OCI-LY3 (cell line): ENCODE data around the gene EIF4B.

Experiments used
- EZH2phosphoT487 ChIP-seq: fragments of 200-600 bp; shearing (Covaris generic); IDR thresholded peaks from 2 replicates; pipeline ENCODE4 v1.6.1; 2018; ENCODE audit warnings: antibody characterized with exemption, mixed run types, low read depth
- TF ChIP-seq, protein P1 (sequence below): fragments of 200-600, 300-600 bp; sonication (generic); IDR thresholded peaks from 2 replicates; pipeline ENCODE4 v1.5.1; 2014; ENCODE audit warnings: antibody characterized with exemption, low read length, low read depth

DNA sequence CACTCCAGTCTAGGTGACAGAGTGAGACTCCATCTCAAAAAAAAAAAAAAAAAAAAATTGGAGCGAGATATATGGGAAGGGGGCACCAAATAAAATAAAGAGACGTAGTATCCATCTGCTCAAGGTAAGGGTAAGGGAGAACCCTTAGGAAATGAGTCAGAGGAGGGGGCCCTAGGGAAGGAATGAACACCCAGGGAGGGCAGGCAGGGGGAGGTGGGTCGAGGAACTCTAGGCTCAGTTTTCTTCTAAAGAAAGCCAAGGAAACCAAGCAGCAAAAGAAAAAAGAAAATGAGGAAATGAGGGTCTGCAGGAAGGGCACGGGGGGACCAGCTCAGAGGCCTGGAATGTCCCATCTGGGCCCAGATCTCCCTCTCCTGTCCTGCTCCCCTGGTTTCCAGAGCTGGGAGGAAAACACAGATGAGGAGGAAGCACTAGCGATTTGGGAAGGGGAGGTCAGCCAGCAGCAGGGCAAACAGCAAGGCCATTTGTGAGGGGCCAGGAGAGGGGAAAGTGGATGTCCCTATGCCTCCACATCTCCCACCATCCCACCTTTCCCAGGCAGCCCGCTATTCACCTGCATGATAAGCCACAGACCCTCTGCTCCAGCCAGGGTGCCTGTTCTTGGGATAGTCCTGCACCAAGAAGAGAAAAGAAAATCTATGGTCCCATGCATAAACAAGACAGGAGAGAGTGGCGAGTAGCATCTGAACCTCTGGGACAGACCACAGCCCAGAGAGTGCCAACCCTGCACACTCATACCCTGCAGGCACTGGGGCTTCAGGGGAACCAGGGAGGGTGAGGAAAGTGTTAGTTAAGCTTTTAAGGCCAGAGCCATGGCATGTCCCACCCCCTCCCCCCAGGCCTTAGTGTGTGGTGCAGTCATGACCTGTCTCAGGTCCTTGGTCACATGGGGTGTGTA is 61.1 kb downstream of the EIF4B start:
- TF ChIP-seq, protein P1, sequence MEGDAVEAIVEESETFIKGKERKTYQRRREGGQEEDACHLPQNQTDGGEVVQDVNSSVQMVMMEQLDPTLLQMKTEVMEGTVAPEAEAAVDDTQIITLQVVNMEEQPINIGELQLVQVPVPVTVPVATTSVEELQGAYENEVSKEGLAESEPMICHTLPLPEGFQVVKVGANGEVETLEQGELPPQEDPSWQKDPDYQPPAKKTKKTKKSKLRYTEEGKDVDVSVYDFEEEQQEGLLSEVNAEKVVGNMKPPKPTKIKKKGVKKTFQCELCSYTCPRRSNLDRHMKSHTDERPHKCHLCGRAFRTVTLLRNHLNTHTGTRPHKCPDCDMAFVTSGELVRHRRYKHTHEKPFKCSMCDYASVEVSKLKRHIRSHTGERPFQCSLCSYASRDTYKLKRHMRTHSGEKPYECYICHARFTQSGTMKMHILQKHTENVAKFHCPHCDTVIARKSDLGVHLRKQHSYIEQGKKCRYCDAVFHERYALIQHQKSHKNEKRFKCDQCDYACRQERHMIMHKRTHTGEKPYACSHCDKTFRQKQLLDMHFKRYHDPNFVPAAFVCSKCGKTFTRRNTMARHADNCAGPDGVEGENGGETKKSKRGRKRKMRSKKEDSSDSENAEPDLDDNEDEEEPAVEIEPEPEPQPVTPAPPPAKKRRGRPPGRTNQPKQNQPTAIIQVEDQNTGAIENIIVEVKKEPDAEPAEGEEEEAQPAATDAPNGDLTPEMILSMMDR, result no peak
- TF ChIP-seq EZH2phosphoT487, result no peak
